Ramos (cell line): ENCODE measurements around the gene PRR5L.

Experiments used
- in situ Hi-C: fragments of 300-500 bp; cut with MboI; formaldehyde crosslinking; loops from one replicate; pipeline ENCODE4 v1.14.3; 2022; ENCODE audit warnings: low sequenced_read_pairs; ENCODE audit not compliant: unreplicated experiment

PRR5L gene

DNA sequence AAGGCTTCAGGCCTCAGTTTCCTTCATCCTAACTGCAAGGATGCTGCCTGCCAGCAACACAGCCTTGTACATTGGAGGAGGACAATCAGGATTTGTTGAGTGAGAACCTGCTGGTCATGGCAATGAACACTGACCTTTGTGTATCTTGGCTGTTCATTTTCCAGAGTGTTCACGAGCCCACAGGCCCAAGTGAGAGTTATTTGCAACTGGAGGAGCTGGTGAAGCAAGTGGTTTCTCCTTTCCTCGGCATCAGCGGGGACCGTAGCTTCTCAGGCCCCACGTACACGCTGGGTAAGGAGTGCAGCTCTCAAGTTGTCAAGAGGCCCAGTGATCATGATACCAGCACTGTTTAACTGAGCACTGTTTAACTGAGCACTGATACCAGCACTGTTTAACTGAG, 155.0 kb downstream of the PRR5L start:
- in situ Hi-C loops = no loop called here

- in situ Hi-C loops = no loop called here
Measured at GRCh38 chr11:36451681-36452080, 155.6 kb downstream of the PRR5L start.

DNA sequence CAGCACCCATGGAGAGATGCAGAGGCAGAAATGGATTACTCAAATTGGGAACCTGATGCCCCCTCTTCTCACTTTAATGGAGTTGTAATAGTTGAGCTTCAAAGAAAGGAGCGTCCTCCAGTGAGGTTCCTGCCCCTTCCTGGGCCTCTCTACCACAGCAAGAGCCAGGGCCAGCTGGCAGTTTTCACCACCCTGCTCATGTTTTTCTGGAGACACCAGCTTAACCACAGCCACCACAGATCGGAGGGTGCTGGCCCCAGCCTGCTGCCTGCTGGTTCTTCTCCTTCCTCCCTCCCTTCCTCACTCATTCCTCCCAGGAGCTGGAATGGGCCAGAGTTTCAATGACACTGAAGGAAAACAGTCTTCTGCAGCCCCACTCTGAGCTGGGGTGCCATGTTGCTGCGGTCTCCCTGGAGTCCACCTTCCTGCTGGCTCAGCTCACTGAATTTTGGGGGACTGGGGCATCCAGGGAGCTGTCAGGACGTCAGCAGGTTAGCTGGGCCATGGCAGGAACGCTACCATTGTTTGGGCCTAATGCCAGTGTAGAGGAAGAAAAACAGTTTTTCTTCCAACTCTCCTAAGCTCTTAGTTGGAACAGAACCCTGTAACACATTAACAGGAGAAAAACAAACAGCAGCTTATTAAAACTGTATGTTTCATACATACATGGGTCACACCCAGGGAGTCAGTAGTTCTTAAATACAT, 156.3 kb downstream of the PRR5L start:
- in situ Hi-C loops = no loop called here

DNA sequence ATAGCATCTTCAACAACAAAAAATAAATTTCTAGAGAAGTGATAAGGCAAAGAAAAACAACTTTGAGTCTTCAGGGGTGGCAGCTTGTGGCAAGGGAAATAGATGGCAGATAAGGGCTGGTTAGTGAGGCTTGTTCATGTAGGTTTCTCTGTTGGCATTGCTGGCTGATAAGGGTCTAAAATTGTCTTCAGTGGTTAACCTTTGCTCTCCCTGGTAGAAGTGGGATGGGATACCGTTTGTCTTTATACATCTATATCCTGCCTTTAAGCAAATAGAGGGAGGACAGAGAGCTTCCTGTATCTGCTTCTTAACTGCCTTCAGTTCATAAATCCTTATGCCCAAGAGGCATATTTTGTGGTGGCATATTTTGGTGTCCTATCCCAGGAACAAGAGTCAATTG, 156.9 kb downstream of the PRR5L start:
- in situ Hi-C loops = no loop called here

- in situ Hi-C loops = no loop called here
Measured at GRCh38 chr11:36453678-36454077, 157.6 kb downstream of the PRR5L start.

GRCh38 chr11:36454551-36454940, 158.5 kb downstream of the PRR5L start:
- in situ Hi-C loops = no loop called here

DNA sequence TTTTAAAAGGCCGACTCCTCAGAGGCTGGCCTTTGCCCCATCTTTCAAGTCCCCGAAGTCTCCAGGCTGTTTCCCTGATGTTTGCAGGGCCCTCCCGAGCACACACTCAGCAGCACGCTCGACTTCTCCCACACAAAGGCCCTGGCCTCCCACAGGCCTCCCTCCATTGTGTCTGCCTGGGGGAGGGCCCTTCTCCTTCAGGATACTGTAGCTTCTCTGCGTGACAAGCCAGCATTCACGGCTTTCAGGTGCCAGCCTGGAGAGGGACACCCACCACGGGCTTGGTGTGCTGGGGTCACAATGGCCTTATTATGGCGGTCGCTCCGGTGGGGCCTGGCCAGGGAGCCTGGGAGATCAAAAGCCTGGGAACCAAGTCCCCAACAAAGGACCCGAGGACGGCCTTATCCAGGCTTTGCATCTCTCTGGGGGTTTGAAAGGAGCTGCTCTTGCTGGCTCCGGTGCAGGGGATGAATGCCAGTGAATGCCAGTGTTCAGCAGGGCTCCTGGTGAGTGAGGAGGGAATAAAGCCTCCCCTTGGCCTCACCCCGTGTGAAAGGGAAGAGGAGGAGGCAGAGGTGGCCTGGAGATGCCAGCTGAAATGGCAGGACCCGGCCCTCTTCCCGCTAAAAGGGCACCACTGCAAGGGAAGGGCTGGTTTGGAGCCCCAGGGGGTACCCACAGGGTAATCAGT, 159.0 kb downstream of the PRR5L start:
- in situ Hi-C loops = no loop called here

DNA sequence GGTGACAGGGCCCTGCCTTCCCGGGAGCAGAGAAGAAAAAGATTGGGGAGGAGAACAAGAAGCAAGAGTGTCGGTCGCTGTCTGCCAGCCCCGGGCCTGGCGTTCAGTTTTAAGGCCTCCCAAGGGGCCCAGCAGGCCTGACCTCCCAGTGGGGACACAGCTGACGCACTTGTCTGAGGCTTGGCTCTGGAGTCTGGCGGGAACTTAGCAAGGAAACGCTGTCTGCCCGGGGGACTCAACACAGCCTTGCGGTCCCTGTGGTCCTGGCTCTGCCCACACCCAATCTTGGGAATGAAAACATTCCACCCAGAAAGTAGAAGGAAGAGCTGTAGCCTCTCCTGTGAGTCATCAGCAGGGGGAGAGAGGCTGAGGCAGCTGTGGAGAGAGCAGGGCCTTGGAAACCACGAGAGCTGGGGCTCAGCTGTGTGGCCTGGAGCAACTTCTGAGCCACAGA, 159.6 kb downstream of the PRR5L start:
- in situ Hi-C loops = no loop called here

- in situ Hi-C loops = no loop called here
Measured at GRCh38 chr11:36456156-36456555, 160.1 kb downstream of the PRR5L start.

GRCh38 chr11:36458129-36458915, 162.2 kb downstream of the PRR5L start:
- in situ Hi-C loops = no loop called here

- in situ Hi-C loops = no loop called here
Measured at GRCh38 chr11:36459046-36459445, 163.0 kb downstream of the PRR5L start.

- in situ Hi-C loops = loop anchor here (10.0 kb wide), 1 partner anchor 155 kb away; no protein-coding TSS in a partner anchor
Measured at GRCh38 chr11:36460220-36460619, 164.1 kb downstream of the PRR5L start.

DNA sequence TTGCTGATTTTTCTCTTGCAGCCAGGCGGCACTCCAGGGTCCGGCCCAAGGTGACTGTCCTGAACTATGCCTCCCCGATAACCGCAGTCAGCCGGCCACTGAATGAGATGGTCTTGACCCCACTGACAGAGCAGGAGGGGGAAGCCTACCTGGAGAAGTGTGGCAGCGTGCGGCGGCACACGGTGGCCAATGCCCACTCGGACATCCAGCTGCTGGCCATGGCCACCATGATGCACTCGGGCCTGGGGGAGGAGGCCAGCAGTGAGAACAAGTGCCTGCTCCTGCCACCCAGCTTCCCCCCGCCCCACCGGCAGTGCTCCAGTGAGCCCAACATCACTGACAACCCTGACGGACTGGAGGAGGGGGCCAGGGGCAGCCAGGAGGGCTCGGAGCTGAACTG, 166.2 kb downstream of the PRR5L start:
- in situ Hi-C loops = loop anchor here (10.0 kb wide), 1 partner anchor 158 kb away; no protein-coding TSS in a partner anchor

DNA sequence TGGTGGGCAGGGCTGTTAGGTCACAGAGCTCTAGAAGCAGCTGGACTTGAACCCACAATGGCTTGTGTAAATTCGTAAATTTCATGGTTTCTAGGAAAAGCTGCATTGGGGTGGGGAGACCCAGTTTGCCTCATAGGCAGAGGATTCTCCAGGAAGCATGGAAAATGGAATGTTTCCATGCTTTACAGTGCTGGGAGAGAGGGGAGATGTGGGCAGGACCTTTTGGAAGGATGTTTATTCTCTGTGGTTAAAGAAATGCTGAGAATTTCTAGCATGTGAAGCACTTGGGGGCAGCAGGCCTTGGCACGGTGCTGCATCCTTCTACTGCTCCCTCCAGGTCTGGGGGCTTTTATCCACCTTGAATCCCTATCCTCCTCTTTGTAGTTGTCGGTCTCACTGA, 167.7 kb downstream of the PRR5L start:
- in situ Hi-C loops = loop anchor here (10.0 kb wide), 1 partner anchor 159 kb away; no protein-coding TSS in a partner anchor

DNA sequence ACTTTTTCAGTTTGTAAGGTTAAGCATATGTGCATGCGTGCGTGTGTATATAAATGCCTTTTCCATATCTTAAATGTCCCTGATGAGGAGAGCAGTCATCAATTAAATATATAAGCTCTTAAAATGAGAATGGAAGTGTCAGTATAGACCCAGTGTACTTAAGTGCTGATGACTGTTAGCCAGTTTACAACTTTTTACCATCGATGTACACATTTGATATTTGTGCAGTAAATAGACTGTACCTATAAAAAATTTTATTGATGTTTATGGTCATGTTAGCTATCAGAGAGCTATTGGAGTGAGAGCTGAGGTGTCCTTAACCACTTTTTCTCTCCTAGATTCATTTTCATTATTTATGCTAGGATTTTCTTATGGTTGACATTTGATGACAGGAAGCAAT, 168.6 kb downstream of the PRR5L start:
- in situ Hi-C loops = loop anchor here (10.0 kb wide), 1 partner anchor 160 kb away; no protein-coding TSS in a partner anchor

GRCh38 chr11:36465449-36466163, 169.5 kb downstream of the PRR5L start:
- in situ Hi-C loops = loop anchor here (10.0 kb wide), 1 partner anchor 161 kb away; no protein-coding TSS in a partner anchor

DNA sequence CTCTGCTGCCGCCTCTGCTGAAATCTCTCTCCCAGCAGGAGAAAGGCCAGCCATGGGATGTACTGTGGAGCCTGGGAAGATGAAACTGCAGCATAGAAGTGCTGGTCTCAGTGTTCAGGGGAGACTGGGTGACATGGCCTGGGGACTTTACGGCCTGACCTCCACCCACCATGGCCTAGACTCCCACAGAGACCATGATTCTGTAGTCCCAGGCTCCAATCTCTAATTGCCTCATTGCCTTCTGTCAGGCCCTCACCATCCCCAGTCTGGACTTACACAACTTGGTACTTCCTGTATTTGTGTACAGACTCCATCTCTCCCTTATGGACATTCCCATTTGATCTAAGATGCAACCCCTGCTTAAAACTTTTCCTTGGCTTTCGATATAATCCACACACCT, 170.9 kb downstream of the PRR5L start:
- in situ Hi-C loops = loop anchor here (10.0 kb wide), 1 partner anchor 162 kb away; no protein-coding TSS in a partner anchor

DNA sequence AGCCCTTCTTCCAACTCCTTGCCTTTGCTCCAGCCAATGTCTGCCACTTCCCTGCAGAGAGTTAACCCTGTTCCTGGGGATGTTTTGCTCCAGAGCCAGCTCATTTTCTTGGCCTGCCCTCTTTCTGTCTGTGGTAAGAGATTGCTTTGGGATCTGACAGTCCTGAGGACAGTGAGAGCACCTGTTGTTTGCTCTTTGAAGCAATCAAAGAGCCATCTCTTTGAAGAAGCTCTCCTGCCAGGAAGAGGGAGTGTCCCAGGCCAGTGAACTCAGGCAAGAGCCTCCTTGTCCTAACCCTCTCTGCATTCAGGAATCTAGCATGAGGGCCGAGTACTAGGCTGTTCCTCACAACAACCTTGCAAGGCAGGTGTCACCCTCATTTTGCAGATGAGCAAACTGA, 171.8 kb downstream of the PRR5L start:
- in situ Hi-C loops = loop anchor here (10.0 kb wide), 1 partner anchor 163 kb away; no protein-coding TSS in a partner anchor

- in situ Hi-C loops = loop anchor here (10.0 kb wide), 1 partner anchor 164 kb away; no protein-coding TSS in a partner anchor
Measured at GRCh38 chr11:36469063-36469462, 173.0 kb downstream of the PRR5L start.
